ENCODE data around the gene SWSAP1. TPM values are rescaled to one million over a fixed set of nuclear protein-coding genes. Genes with fewer than 3 reads are reported as not detected.
A peak's percentile ranks its signal among the peaks of the same experiment; 100 is the strongest.

SWSAP1 gene
- total and polyA plus RNA-seq, 9 of the 15 experiments (the other 6 are each of a cell fraction or from before 2014, with no cell fraction given), result 0.18 to 2.8 (median 1.7) TPM

DNA sequence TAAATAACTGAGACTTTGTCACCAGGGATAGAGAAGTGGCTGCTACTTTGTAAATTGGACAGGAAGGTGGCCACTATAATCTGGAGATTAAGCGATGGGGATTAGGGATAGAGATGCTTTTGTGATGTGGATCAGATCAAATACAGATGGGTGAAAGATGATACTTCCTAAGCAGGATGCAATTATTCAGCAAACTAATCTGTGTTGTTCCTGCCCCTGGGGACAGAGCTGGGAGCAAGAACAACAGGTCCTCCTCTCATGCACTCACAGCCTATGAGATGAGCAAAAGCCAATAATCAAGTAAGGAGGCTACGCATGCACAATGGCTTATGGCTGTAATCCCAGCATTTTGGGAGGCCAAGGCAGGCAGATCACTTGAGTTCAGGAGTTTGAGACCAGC, 40.1 kb downstream of the SWSAP1 start (continued):
- TF ChIP-seq, protein P1, sequence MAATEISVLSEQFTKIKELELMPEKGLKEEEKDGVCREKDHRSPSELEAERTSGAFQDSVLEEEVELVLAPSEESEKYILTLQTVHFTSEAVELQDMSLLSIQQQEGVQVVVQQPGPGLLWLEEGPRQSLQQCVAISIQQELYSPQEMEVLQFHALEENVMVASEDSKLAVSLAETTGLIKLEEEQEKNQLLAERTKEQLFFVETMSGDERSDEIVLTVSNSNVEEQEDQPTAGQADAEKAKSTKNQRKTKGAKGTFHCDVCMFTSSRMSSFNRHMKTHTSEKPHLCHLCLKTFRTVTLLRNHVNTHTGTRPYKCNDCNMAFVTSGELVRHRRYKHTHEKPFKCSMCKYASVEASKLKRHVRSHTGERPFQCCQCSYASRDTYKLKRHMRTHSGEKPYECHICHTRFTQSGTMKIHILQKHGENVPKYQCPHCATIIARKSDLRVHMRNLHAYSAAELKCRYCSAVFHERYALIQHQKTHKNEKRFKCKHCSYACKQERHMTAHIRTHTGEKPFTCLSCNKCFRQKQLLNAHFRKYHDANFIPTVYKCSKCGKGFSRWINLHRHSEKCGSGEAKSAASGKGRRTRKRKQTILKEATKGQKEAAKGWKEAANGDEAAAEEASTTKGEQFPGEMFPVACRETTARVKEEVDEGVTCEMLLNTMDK (IDR thresholded peaks at IDR 0.05; ENCODE audit: borderline replicate concordance, insufficient read depth, low read depth, low read length, poor library complexity, severe bottlenecking), result no peak
- TF ChIP-seq FOXM1 (IDR thresholded peaks at IDR 0.05; ENCODE audit: low read depth) (no peak), FOXM1 (CRISPR knock-in tag; IDR thresholded peaks at IDR 0.05; ENCODE audit: low read depth) (no peak), MCM5 (IDR thresholded peaks at IDR 0.05; ENCODE audit: low read depth) (no peak)
- TF ChIP-seq, protein P2, sequence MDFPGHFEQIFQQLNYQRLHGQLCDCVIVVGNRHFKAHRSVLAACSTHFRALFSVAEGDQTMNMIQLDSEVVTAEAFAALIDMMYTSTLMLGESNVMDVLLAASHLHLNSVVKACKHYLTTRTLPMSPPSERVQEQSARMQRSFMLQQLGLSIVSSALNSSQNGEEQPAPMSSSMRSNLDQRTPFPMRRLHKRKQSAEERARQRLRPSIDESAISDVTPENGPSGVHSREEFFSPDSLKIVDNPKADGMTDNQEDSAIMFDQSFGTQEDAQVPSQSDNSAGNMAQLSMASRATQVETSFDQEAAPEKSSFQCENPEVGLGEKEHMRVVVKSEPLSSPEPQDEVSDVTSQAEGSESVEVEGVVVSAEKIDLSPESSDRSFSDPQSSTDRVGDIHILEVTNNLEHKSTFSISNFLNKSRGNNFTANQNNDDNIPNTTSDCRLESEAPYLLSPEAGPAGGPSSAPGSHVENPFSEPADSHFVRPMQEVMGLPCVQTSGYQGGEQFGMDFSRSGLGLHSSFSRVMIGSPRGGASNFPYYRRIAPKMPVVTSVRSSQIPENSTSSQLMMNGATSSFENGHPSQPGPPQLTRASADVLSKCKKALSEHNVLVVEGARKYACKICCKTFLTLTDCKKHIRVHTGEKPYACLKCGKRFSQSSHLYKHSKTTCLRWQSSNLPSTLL (IDR thresholded peaks at IDR 0.05), result no peak

DNA sequence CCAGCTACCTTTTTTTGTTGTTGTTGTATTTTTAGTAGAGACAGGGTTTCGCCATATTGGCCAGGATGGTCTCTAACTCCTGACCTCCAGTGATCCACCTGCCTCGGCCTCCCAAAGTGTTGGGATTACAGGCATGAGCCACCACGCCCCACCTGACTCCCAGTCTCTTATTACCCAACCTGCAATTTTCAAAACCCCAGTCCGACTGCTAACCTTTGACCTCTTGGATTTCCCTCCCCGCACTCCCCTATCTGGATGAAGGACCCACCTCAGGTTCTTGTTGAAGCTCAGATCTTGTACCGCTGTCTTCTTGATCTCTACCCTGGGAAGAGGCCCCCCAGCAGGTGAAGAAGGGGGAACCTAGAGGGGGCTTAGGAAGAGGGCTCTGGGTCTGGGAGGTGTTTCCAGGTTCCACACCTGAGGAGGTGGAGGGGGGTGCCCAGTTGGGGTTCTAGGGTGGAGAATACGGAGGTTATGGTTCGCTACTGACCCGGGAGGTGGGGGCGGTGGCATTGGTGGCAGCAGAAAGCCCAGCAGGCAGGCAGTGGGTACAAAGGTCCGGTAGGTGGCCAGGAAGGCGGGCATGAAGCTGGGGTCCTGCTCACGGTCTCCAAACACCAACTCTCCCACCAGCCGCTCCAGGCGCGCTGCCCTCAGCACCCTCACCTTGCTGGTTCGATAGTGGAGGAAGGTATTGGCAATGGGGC, 42.0 kb downstream of the SWSAP1 start:
- no peaks in the 10 kb centered on the region for H3K9me1 ChIP-seq (ENCODE audit: control insufficient read depth, insufficient read depth, low read length)
- BruUV-seq (replicated peaks), result no TSS peak
- no peak overlapping the region for H3K4me2 ChIP-seq (ENCODE audit: insufficient read depth, low read length)
- H3K36me3 ChIP-seq (ENCODE audit: control insufficient read depth, insufficient read depth, low read length), result no peaks in the 10 kb centered on the region
- peak in 1 of 4 experiments; percentile 4 for DNase-seq (ENCODE audit: extremely low read depth in 1 of 4, low spot score in 3 of 4)
- no peaks in the 10 kb centered on the region for H3K79me2 ChIP-seq (ENCODE audit: control insufficient read depth, insufficient read depth, low read length)
- H3K9ac ChIP-seq (ENCODE audit: insufficient read depth in 1 of 2, low read depth in 2 of 2, low read length in 2 of 2), result no peak overlapping the region
- POLR2A ChIA-PET, result no interaction called here
- CTCF ChIA-PET (ENCODE audit: low intra/inter-chr PET ratio), result no interaction called here
- ATAC-seq, result no peak
- H3K27me3 ChIP-seq (ENCODE audit: control insufficient read depth in 2 of 2, insufficient read depth in 2 of 2, low read length in 2 of 2), result peaks cover 2 to 23% of the 10 kb centered on the region in 2 experiments; a peak in 3 of 5 replicates
- peaks cover under 1 to 29% of the 10 kb centered on the region in 2 experiments; a peak in 3 of 5 replicates for H3K4me1 ChIP-seq (replicated peaks in 1 of 2; ENCODE audit: control insufficient read depth in 2 of 2, insufficient read depth in 2 of 2, low read length in 2 of 2)
- 32% methylated on average over 15 of the region's 17 CpGs for WGBS (ENCODE audit: insufficient coverage, low coverage, missing lambda C conversion rate)
- TF ChIP-seq NR2C1 (IDR thresholded peaks at IDR 0.05) (peak; percentile 57), NR2C1 (tag; IDR thresholded peaks at IDR 0.05) (peak; percentile 54), ZNF696 (CRISPR knock-in tag; conservative IDR thresholded peaks at IDR 0.05) (no peak)
- no peak for FAIRE-seq
- no peaks in the 10 kb centered on the region for H3K9me3 ChIP-seq (replicated peaks; ENCODE audit: control insufficient read depth, insufficient read depth, low read depth, low read length)
- no peak overlapping the region for H2AFZ ChIP-seq (ENCODE audit: low read depth, low read length)
- no peak overlapping the region for H3K27ac ChIP-seq (ENCODE audit: extremely low read depth, low read depth, low read length)
- no peaks in the 10 kb centered on the region for H4K20me1 ChIP-seq (replicated peaks; ENCODE audit: control insufficient read depth, insufficient read depth, low read length)
- H3K4me3 ChIP-seq, result no peak overlapping the region
- in situ Hi-C loops (cut with MboI) (no loop called here), intact Hi-C loops (cut with micrococcal nuclease) (no loop called here)
